ENCODE data around the gene ZFP90.

ZFP90 gene

GRCh38 chr16:68577352-68577853, 38.3 kb downstream of the ZFP90 start:
- no peak for DNase-seq (ENCODE audit: low read depth in 1 of 2, low spot score in 1 of 2)

- DNase-seq (ENCODE audit: low read depth in 1 of 2, low spot score in 1 of 2) = peak; percentile 2 to 60
These were observed 51.3 kb downstream of the ZFP90 start for GRCh38 chr16:68590201-68590994.

DNA sequence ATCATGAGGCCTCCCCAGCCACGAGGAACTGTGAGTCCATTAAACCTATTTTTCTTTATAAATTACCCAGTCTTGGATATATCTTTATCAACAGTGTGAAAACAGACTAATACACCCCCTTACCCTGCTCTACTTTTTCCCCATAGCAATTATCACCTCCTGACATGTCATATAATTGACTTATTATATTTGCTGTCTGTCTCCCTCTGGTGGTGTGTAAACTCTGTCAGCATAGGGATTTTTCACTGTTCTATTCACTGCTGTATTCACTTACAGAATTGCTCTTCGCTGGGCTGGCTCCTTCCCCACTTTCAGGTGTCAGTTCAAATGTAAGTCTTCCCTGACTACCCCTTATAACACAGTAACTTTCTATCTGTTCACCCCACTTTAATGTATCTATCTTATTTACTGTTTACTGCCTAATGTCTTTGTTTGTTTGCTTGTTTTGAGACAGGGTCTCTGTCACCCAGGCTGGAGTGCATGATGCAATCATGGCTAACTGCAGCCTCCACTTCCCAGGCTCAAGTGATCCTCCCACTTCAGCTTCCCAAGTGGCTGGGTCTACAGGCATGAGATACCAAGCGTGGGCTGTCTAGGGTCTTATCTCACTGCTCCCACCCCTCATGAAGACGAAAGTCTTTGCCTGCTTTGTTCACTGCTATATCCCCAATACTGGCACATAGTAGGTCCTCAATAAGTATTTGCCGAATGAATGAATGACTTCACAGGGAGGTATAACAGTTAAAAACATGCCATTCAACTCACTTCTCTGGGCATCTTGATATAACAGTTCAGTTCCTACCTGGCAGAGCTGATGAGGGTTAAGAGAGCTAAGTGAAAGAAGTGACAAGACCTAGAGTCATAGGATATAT, 53.6 kb downstream of the ZFP90 start:
- no peak for DNase-seq (ENCODE audit: low read depth in 1 of 2, low spot score in 1 of 2)

DNA sequence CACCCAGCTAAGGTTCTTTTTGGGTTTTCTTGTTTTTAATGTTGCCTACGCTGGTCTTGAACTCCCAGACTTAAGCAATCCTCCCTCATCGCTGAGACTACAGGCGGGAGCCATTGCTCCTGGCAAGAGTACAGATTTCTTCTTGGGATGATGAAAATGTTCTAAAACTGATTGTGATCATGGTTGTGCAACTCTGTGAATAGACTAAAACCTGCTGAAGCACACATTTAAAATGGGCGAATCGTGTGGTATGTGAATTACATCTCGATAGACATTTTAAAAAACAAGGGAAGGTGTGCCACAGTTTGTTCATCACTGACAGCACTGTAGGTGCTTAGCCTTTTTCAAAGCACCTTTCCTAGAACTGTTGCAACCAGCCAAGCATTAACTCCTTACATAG, 57.2 kb downstream of the ZFP90 start:
- no peak for DNase-seq (ENCODE audit: low read depth in 1 of 2, low spot score in 1 of 2)

- DNase-seq (ENCODE audit: low read depth in 1 of 2, low spot score in 1 of 2) = no peak
These were observed 60.5 kb downstream of the ZFP90 start for GRCh38 chr16:68599586-68599985.

DNA sequence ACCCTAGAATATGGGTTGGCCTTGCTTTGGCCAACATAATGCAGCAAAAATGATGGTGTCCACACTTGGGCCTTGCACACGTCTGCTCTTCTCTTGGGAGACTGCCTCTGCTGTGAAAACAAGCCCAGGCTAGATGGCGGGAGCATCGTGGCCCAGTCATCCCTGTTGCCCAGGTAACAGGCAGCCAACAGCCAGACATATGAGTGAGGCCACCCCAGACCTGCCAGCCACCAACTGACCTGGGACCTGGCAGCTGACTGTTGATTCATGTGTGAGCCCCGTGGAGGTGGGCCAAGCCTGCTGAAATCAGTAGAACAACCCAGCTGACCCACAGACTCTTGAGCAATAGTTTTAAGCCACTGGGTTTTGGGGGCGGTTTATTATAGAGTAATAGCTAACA, 66.7 kb downstream of the ZFP90 start:
- DNase-seq (ENCODE audit: low read depth in 1 of 2, low spot score in 1 of 2) = no peak

DNA sequence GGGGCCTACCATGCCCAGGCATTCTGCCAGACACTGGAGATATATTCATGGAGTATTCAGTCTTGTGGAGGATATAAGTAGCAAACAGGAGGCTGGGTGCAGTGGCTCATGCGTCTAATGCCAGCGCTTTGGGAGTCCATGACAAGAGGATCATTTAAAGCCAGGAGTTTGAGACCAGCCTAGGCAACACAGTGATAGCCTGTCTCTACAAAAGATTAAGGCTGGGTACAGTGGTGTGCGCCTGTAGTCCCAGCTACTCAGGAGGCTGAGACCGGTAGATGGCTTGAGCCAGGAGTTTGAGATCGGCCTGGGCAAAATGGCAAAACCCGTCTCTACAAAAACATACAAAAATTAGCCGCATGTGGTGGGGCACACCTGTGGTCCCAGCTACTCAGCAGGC, 68.4 kb downstream of the ZFP90 start:
- no peak for DNase-seq (ENCODE audit: low read depth in 1 of 2, low spot score in 1 of 2)

DNA sequence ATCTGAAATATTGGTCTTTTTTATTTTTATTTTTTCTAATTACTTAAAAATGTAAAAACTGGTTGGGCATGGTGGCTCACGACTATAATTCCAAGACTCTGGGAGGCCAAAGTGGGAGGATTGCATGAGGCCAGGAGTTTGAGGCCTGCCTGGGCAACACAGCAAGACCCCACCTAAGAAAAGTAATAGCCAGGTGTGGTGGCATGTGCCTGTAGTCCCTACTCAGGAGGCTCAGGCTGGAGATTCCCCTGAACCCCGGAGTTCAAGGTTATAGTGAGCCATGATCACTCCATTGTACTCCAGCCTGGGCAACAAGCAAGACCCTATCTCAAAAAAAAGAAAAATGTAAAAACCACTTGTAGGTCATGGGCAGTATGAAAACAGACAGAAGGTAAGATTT, 69.2 kb downstream of the ZFP90 start:
- DNase-seq (ENCODE audit: low read depth in 1 of 2, low spot score in 1 of 2) = no peak

- no peak for DNase-seq (ENCODE audit: low read depth in 1 of 2, low spot score in 1 of 2)
These were observed 73.9 kb downstream of the ZFP90 start for GRCh38 chr16:68612996-68613395.

DNA sequence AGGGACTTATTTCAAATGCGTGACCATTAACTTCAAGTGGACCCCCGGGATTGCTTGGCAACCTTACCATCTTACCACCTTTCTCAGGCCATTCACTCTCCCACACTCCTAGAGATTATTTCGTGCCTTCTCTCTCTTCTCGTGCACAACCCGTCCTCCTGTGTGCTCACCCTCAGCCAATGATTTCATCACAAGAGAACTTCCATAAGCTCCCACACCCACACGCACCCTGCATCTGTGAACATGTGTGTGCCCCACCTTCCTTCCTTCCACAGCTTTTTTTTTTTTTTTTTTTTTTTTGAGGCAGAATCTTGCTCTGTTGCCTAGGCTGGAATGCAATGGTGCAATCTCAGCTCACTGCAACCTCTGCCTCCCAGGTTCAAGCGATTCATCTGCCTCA, 78.6 kb downstream of the ZFP90 start:
- no peak for DNase-seq (ENCODE audit: low read depth in 1 of 2, low spot score in 1 of 2)
